ENCODE results near the gene DPF3.

The DPF3 gene

DNA sequence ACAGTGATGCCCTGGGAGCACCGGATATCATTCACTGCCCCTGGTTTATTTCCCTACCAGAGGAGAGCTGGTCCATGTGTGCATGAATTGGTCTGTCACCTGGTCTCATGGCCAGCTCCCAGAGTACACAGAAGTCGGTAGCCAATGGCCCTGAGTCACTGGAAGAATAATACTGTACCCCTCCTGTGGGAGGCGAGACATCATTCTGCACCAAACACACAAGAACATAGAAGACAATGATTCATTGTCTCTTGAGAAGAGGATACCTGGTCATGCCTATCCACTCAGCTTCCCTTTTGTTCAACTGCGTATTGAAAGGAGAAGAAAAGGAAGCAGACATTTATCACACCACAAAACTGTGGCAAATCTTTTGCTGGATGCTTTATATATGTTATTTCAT lies 216.2 kb downstream of the DPF3 start:
- DNase-seq = no peak

DNA sequence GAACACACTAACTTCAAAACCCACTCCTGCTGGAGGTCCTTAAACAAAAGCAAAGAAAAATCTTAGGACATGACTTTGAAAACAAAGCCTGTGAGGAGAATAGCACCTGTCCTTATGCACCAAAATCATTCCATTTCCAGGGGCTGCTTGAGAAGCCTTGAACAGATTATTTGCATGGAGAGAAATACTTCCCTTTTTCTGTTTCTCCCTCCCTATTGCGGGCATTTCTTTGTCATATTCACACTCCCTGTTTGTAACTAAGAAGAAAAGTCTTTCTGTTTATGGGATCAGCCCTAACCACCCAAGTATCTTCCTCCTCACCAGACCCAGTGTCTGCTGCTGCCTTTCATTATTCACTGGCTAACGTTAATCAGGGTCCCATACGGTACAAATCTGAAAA lies 218.8 kb downstream of the DPF3 start:
- DNase-seq = no peak

DNA sequence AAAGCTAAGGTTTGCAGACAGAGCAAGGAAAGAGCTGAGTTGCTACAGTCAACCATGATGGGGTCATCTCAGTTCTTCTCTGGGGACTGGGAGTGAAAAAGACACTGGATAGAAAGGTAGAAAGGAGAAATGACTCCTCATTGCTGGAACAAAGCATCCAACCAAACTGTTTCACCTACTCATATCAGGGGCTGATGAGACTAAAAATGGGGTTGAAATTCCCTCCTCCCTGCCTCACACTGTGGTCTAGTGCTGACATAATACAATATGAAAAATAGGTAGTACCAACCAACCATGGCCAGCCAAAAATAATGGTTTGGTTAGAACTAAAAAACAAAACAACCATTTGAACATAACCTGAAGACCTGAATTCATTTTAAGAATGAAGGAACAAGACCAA lies 220.7 kb downstream of the DPF3 start:
- DNase-seq = no peak

DNA sequence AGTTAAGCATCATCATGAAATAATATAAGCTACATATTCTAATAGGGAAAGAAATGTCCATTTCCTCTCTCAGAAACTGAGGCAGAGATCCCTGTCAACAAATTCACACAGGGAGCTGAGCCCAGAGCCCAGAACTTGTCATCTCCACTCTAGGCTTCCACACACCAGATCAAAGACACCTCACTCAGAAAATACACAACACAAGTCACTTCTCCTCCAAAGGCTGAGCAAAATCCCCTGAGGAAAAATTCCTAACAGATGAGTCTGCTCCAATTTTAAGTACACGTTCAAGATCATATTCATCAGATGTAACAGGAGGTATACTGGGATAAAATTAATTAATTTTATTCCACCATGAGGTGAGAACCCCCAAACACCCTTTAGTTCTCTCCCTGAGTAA lies 227.3 kb downstream of the DPF3 start:
- DNase-seq = no peak

DNA sequence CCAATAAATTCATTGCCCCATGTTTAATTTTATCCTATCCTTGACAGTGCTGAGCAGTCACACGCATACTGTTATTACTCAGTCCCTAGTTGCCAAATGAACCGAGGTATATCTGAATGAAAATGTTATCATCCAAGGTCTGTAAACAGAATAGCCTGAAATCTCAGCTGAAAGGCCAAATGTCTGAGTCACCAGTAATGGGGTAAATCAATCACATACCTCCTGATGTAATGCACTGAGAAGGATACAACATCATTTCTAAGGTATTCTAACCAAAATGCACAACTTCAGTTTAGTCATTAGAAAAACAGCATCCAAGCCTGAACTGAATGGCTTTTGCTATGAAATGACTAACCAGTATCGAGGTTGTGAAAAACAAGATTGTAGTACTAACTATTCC lies 228.6 kb downstream of the DPF3 start:
- peak in 1 of 5 donors; percentile 59 for DNase-seq

DNA sequence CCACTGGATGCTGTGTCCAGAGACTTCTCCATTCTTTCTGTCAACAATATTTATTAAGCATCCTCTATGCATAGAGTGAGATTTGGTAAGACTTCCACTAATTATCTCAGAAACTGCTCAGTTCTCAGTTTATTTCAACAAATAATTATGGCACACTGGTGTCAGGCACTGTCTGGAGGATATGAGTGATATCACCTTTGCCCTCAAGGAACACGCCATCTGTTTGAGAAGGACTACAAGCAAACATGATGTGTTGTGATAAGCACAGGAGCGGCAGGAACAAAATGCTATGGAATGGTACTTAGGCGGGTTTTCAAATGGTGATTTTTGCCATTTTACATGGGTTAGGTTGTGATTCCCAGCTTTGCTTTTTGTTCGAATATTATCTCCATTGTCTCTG lies 229.2 kb downstream of the DPF3 start:
- no peak for DNase-seq

- DNase-seq = no peak
Observed at GRCh38 chr14:72663956-72664650, 229.8 kb downstream of the DPF3 start.

DNA sequence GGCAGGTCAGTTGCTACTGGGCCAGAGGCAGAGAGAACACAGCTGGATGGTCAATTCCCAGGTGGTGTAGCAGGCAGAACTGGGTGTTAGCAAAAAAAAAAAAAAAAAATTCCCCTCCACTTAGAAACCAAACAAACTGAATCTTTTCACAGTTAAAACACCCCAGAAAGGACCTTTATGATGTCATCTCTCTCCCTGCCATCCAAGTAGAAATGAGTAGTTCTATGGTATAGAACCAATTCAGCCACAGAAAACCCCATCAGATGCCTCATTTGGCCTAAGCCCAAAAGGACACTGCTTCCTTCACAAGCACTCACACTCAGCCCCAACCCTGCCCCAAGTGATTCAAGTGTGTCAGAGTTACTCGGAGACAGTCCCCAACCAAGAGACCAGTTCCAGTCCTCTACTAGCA lies 230.8 kb downstream of the DPF3 start:
- DNase-seq = peak in 1 of 5 donors; percentile 14

DNA sequence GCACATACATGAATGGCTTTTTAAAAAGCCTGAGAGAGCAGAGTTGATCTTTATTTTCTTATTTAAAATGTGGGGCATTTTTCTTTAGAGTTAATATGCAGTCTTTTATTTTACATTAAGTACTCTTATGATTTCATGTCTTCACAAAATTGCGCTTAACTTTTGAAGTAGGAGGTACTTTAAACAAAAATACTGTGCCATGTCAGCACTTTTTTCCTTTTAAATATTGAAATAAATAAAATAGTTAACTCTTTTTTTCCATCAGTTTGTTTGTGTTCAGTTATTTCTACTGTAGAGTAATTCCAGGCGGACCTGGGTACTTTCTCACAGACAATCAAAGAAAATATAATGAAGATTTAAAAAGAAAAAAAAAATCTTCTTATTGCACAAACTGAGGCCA lies 231.7 kb downstream of the DPF3 start:
- no peak for DNase-seq

DNA sequence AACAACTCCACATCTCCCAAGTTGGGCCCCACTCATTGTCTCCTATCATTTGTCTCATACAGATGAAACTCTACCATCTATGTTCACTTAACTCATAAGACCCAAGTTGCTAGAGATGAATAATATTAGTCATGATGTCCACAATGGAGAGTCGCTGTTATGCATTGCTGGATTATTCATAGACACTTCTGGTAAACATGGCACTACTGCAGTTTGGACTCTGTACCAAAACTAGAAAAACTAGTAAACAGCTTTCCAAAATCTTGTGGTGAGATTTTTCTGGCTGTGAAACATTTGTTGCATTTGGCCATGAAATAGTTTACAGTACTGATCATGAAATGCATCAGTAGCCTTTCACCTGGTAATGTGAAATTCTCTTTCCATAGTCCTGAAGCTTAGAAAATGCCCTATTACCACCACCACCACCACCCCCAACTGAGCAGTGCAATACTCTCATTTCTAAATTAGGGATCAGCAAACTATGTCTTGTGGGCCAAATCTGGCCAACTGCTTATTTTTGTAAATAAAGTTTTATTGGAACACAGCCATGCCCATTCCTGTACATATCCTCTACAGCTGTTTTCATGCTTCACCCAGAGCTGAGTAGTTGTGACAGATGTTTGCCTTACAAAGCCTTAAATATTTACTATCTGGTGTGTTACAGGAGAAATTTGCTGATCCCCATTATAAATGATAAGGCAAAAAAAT lies 236.5 kb downstream of the DPF3 start:
- DNase-seq = no peak

DNA sequence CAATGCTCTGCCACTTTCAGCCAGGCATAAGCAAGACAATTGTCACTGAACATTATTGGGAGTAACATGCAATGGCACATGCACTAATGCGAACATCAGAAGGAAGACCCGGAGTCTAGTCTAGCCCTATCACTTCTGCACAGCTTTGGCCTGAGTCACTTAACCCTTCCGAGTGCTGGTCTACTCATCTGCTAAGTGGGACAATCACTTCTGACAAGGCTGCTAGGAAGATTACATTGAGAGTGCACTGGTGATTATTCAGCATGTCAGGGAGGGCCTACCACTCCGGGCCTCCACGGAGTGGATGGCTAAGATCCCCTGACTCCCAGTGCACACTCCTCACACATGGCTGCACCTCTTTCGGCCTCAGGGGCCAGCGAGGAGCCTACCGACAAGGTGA lies 240.9 kb downstream of the DPF3 start:
- DNase-seq = no peak

DNA sequence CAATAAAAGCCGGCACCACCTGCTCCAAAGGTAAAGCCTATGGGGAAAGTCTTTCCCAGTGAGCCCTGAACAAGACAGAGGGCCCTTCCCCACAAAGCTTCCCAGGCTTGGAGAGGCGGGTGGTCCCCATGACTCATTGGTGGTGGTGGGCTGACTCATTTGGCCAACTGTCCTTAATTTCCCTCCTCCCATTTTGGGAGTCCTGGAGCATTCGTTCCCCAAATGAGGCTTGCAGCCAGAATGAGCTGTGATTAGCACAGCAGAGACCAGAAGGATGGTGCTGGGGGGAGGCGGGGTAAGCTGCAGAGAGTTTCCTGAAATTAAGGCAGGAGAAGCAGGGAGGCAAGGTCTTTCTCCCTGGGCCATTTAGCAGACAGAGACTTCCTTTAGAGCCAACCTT lies 241.7 kb downstream of the DPF3 start:
- DNase-seq = no peak

DNA sequence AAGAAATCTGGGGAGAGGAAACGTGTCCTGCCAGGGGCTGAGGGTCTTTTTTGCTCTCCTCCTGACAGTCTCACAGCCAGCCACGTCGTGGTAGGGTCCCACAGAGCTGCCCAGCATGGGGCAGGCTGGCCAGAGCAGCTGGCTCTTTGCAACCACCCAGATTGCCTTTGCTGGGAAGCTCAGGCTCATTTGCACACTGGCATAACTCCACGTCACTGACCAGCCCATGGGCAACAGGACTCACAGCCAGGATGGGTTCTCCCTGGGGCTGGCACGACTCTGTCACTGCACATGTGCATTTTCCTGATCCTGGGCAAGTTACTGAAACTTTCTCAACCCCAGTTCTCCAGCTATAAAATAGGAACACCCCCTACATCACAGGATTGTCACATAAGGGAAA lies 242.2 kb downstream of the DPF3 start:
- no peak for DNase-seq

GRCh38 chr14:72651081-72651480 lies 242.8 kb downstream of the DPF3 start:
- no peak for DNase-seq

DNA sequence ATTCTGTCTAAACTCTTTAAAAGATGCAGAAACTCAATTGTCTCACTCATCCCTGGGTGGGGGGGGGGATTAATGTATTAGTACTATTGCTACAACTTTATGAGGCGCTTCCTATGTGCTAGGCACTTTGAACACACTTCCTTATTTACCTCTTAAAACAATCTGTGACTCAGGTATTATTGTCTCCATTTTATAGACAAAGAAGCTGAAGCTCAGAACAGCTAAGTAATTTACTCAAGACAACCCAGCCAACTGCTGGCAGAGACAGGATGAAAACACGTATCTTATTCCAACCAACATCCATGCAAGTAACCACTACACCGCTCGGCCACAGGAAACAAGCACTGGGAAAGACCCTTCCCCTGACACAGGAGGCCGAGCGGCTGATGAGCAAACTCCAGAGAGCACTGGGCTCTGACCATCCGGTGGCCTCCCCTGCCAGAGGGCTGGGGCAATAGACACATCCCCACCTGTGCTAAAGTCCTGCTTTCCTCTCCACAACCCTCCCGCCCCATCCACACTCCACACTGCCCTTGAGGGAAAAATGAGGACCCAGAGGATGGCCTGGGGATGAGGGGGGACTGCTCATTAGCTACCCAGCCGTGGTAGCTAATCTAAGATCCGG lies 244.2 kb downstream of the DPF3 start:
- no peak for DNase-seq

GRCh38 chr14:72647782-72648181 lies 246.1 kb downstream of the DPF3 start:
- no peak for DNase-seq

DNA sequence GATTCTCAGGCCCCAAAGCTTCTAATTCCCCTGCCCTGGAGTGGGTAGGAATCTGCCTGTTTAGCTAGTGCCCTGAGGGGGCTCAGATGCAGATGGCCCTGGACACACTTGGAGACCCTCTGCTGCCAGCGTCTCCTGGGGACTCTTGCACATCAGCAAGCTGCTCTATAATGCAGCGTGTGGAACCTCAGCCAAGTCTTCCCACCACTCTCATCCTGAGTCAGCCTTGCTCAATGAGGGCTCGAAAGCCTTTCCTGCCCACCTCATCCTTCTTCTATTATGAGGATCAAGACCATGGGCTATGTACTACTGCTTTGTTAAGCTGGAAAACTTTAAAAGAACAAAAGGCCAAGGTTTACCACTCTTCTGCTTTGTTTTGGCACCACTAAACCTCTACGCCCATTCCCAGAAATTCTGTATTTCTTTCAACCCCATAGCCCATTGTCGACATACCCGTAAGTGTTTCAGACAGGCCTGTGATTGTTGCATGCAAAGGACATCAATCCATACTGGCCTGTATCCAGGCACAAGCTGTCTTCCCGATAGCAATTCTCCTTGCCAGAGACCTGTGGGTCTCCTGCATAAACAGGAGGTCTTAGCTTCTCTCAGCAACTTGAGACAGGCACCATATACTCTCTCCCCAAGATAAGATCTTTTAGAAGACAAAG lies 246.9 kb downstream of the DPF3 start:
- DNase-seq = no peak

GRCh38 chr14:72645706-72646105 lies 248.2 kb downstream of the DPF3 start:
- DNase-seq = no peak

DNA sequence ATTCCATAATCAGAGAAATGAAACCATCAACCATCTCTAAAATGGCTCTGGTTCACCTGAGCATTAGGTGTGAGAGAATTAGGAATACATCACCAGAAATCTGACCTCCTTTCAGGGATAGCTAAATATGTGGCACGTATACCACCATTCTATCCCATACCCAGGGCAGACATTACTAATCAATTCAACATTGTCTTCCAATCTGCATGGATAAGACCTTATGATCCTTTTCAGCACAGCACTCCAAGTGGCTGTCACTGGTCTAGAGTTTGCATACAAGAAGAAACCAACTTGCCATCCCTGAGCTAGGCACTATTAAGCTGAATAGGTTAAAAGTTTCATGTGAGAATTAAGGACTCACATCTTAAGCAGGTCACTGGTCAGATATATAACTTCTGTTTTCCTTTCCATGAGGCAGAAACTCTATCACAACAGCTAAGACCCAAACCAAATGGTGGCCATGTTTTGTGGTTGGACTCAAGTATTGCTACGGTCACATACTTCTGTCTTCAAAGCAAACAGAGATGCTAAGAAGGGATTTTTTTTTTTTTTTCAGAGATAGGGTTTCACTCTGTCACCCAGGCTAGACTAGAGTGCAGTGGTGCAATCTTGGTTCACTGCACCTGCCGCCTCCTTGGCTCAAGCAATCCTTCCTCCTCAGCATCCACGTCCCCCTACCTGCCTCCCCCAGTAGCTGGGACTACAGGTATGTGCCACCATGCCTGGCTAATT lies 249.0 kb downstream of the DPF3 start:
- no peak for DNase-seq

GRCh38 chr14:72644038-72644437 lies 249.9 kb downstream of the DPF3 start:
- no peak for DNase-seq

GRCh38 chr14:72643317-72643801 lies 250.5 kb downstream of the DPF3 start:
- no peak for DNase-seq

- DNase-seq = no peak
Observed at GRCh38 chr14:72640911-72641485, 252.9 kb downstream of the DPF3 start.
